ENCODE measurements around the gene NEGR1. TPM values are rescaled to one million over a fixed set of nuclear protein-coding genes. Genes with fewer than 3 reads are reported as not detected.

NEGR1 gene
- total and polyA plus RNA-seq, 4 donors: 0.86 to 7.3 (median 2.5) TPM

DNA sequence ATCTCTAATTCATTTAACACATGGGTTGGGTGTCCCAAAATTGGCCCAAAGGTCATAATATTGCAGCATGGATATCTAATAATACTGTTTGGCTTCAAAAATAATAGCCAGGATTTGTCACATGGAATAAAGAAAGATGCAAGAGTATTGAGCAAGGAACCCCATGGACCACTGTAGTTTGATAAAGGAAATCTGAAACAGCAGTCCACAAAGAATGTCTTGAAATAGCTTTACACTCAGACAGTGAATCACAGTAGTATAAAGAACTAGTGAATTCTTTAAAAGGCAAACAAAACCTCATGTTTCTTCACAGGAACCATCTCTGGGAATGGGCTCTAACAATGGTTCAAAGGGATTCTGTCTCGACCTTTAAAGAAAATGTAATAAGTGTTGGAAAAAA, 625.4 kb downstream of the NEGR1 start:
- Histone ChIP-seq H3K9me3 (ENCODE audit: control insufficient read depth in 4 of 4, insufficient read depth in 3 of 4, low read length in 3 of 4) (no peaks in the 10 kb centered on the region), H3K27me3 (ENCODE audit: control insufficient read depth in 3 of 3, insufficient read depth in 3 of 3, low read length in 2 of 3) (no peaks in the 10 kb centered on the region), H3K4me3 (no peak overlapping the region), H3K27ac (ENCODE audit: low read depth in 1 of 2, low read length in 1 of 2) (no peak overlapping the region), H3K4me1 (ENCODE audit: control insufficient read depth in 5 of 5, insufficient read depth in 5 of 5, low read length in 5 of 5) (peaks cover 0 to 13% (median 0%) of the 10 kb centered on the region in 5 donors), H3K36me3 (ENCODE audit: control insufficient read depth in 4 of 4, insufficient read depth in 4 of 4, low read length in 4 of 4) (no peaks in the 10 kb centered on the region), H3K9ac (ENCODE audit: insufficient read depth in 1 of 2, low read length in 2 of 2) (no peak overlapping the region)
- 92 to 94% methylated on average over 1 of the region's 1 CpG for WGBS, 2 donors
- no peak for ATAC-seq (ENCODE audit: insufficient read depth, low FRiP score)
- no peak for DNase-seq
- TF ChIP-seq, protein P1, sequence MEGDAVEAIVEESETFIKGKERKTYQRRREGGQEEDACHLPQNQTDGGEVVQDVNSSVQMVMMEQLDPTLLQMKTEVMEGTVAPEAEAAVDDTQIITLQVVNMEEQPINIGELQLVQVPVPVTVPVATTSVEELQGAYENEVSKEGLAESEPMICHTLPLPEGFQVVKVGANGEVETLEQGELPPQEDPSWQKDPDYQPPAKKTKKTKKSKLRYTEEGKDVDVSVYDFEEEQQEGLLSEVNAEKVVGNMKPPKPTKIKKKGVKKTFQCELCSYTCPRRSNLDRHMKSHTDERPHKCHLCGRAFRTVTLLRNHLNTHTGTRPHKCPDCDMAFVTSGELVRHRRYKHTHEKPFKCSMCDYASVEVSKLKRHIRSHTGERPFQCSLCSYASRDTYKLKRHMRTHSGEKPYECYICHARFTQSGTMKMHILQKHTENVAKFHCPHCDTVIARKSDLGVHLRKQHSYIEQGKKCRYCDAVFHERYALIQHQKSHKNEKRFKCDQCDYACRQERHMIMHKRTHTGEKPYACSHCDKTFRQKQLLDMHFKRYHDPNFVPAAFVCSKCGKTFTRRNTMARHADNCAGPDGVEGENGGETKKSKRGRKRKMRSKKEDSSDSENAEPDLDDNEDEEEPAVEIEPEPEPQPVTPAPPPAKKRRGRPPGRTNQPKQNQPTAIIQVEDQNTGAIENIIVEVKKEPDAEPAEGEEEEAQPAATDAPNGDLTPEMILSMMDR (IDR thresholded peaks at IDR 0.05; ENCODE audit: control extremely low read depth, extremely low read depth): no peak

DNA sequence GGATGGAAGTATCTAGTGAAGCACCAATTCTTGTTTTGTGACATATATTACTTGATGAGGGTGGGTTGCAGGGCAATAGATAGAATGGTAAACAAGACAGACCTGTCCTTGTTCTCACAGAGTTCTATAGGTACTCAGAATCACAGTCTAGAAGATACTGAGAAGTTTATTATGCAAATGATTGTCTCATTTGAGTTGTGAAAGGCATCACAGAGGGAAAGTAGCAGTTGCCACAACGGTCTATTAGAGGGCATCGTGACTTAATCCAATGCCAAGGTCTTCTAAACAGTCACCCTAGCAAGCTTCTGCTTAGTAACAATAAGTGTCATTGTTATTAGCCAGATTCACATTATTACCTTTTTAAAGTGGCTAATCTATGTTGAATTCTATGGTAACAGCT, 626.7 kb downstream of the NEGR1 start:
- peaks cover 0 to 13% (median 0%) of the 10 kb centered on the region in 5 donors for H3K4me1 ChIP-seq (ENCODE audit: control insufficient read depth in 5 of 5, insufficient read depth in 5 of 5, low read length in 5 of 5)
- DNase-seq: no peak
- H3K9ac ChIP-seq (ENCODE audit: insufficient read depth in 1 of 2, low read length in 2 of 2): no peak overlapping the region
- H3K4me3 ChIP-seq: no peak overlapping the region
- H3K27ac ChIP-seq (ENCODE audit: low read depth in 1 of 2, low read length in 1 of 2): no peak overlapping the region
- H3K9me3 ChIP-seq (ENCODE audit: control insufficient read depth in 4 of 4, insufficient read depth in 3 of 4, low read length in 3 of 4): no peaks in the 10 kb centered on the region
- TF ChIP-seq, protein P1 (IDR thresholded peaks at IDR 0.05; ENCODE audit: control extremely low read depth, extremely low read depth): no peak
- WGBS, 2 donors: 91 to 92% methylated on average over 2 of the region's 2 CpGs
- ATAC-seq (ENCODE audit: insufficient read depth, low FRiP score): no peak
- H3K27me3 ChIP-seq (ENCODE audit: control insufficient read depth in 3 of 3, insufficient read depth in 3 of 3, low read length in 2 of 3): no peaks in the 10 kb centered on the region
- H3K36me3 ChIP-seq (ENCODE audit: control insufficient read depth in 4 of 4, insufficient read depth in 4 of 4, low read length in 4 of 4): no peaks in the 10 kb centered on the region

DNA sequence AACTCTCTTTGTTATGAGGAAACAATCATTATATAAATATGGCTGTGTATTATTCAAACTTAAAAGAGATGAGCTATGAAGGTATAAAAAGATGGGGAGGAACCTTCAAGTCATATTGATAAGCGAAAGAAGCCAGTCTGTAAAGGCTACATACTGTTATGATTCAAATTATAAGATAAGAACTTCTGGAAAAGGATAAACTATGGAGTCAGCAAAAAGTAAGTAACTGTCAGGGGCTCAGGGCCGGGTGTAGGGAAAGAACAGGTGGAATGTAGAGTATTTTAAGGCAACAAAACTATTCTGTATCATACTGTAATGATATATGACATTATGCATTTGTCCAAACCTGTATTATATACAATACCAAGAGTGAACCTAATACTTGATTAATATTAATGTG, 628.4 kb downstream of the NEGR1 start:
- Histone ChIP-seq H3K27me3 (ENCODE audit: control insufficient read depth in 3 of 3, insufficient read depth in 3 of 3, low read length in 2 of 3) (no peaks in the 10 kb centered on the region), H3K27ac (ENCODE audit: low read depth in 1 of 2, low read length in 1 of 2) (no peak overlapping the region), H3K4me1 (ENCODE audit: control insufficient read depth in 5 of 5, insufficient read depth in 5 of 5, low read length in 5 of 5) (peaks cover 0 to 13% (median 0%) of the 10 kb centered on the region in 5 donors), H3K4me3 (no peak overlapping the region), H3K9me3 (ENCODE audit: control insufficient read depth in 4 of 4, insufficient read depth in 3 of 4, low read length in 3 of 4) (no peaks in the 10 kb centered on the region), H3K9ac (ENCODE audit: insufficient read depth in 1 of 2, low read length in 2 of 2) (no peak overlapping the region), H3K36me3 (ENCODE audit: control insufficient read depth in 4 of 4, insufficient read depth in 4 of 4, low read length in 4 of 4) (no peaks in the 10 kb centered on the region)
- WGBS, 2 donors: 70 to 78% methylated on average over 2 of the region's 2 CpGs
- TF ChIP-seq, protein P1 (IDR thresholded peaks at IDR 0.05; ENCODE audit: control extremely low read depth, extremely low read depth): no peak
- DNase-seq (no peak), ATAC-seq (ENCODE audit: insufficient read depth, low FRiP score) (no peak)

DNA sequence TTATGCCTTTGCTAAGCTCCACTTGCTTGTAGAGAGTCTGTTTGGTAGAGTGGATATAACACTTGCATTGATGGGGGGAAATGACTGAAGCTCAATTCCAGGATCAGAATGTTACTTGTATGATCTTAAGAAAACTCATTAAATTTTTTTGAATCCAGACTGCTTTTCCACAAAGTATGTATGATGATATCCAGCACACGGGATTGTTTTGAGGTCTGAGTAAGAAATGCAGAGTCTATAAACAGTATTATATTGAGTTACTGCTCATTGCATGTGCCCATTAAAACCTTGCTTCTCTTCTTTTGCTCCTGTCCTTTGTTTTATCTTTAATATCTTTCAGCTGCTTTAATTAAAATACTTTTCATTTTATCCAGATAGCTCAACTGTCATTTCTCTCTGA, 631.1 kb downstream of the NEGR1 start:
- Histone ChIP-seq H3K27me3 (ENCODE audit: control insufficient read depth in 3 of 3, insufficient read depth in 3 of 3, low read length in 2 of 3) (no peaks in the 10 kb centered on the region), H3K9ac (ENCODE audit: insufficient read depth in 1 of 2, low read length in 2 of 2) (no peak overlapping the region), H3K4me1 (ENCODE audit: control insufficient read depth in 5 of 5, insufficient read depth in 5 of 5, low read length in 5 of 5) (no peaks in the 10 kb centered on the region), H3K9me3 (ENCODE audit: control insufficient read depth in 4 of 4, insufficient read depth in 3 of 4, low read length in 3 of 4) (no peaks in the 10 kb centered on the region), H3K27ac (ENCODE audit: low read depth in 1 of 2, low read length in 1 of 2) (no peak overlapping the region), H3K36me3 (ENCODE audit: control insufficient read depth in 4 of 4, insufficient read depth in 4 of 4, low read length in 4 of 4) (no peaks in the 10 kb centered on the region), H3K4me3 (no peak overlapping the region)
- WGBS, 2 donors: 88 to 94% methylated on average over 1 of the region's 1 CpG
- TF ChIP-seq, protein P1 (IDR thresholded peaks at IDR 0.05; ENCODE audit: control extremely low read depth, extremely low read depth): no peak
- DNase-seq (no peak), ATAC-seq (ENCODE audit: insufficient read depth, low FRiP score) (no peak)

Data from lung (tissue), 12 donors.